ENCODE data around the gene RELB. TPM values are rescaled to one million over a fixed set of nuclear protein-coding genes. Genes with fewer than 3 reads are reported as not detected.

The RELB gene
- total RNA-seq, 1 experiment from 2014 or later = 11.9 TPM

DNA sequence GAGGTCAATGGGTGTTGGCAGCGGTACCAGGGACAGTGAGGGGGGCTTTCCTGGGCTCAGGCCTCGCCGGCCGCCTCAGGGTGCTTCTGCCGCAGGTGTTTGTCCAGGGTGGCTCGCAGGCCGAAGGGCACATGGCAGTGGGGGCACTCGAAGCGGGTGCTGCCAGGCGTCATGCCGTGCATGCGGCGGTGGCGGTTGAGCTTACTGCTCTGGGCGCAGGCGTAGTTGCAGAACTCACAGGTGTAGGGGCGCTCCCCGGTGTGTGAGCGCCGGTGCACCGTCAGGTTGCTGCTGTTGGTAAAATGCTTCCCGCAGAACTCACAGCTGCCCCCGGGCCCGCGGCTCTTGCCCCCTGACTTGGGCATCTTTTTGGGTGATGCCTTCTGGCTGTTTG lies 70.3 kb downstream of the RELB start:
- ChIA-PET CTCF (interaction anchor here (1.1 to 1.2 kb wide), 2 partner anchors 12 to 33 kb away, joined by 3 to 8 read pairs; partner anchors contain the start of gene CLASRP), POLR2A (ENCODE audit: low non-redundant PET) (no interaction called here)
- Histone ChIP-seq H3K4me3 (ENCODE audit: low read depth, low read length, poor library complexity, severe bottlenecking) (no peak overlapping the region), H3K27me3 (replicated peaks; ENCODE audit: insufficient read depth, low read depth, low read length, poor library complexity) (no peaks in the 10 kb centered on the region), H3K9me3 (ENCODE audit: low read depth, low read length, poor library complexity, severe bottlenecking) (no peaks in the 10 kb centered on the region), H3K4me1 (ENCODE audit: insufficient read depth, low read length, poor library complexity, severe bottlenecking) (peaks cover 6% of the 10 kb centered on the region), H3K36me3 (ENCODE audit: insufficient read depth, low read length, poor library complexity, severe bottlenecking) (peaks cover 35% of the 10 kb centered on the region), H3K27ac (ENCODE audit: low read depth, low read length, poor library complexity, severe bottlenecking) (no peak overlapping the region)
- no peak for DNase-seq (ENCODE audit: low spot score)
- BruUV-seq (replicated peaks) = no TSS peak
- TF ChIP-seq CTCF (conservative IDR thresholded peaks at IDR 0.05; ENCODE audit: low read depth, low read length) (no peak), EZH2 (IDR thresholded peaks at IDR 0.05; ENCODE audit: borderline replicate concordance, low read depth, low read length, poor library complexity, severe bottlenecking) (no peak)
- intact Hi-C loops (cut with micrococcal nuclease; ENCODE audit: unreplicated experiment) = no loop called here

- CTCF ChIA-PET = interaction anchor here (1.1 to 1.2 kb wide), 2 partner anchors 13 to 34 kb away, joined by 3 to 8 read pairs; partner anchors contain the start of gene CLASRP
- Histone ChIP-seq H3K36me3 (ENCODE audit: insufficient read depth, low read length, poor library complexity, severe bottlenecking) (peaks cover 30% of the 10 kb centered on the region), H3K27ac (ENCODE audit: low read depth, low read length, poor library complexity, severe bottlenecking) (no peak overlapping the region), H3K4me3 (ENCODE audit: low read depth, low read length, poor library complexity, severe bottlenecking) (no peak overlapping the region), H3K27me3 (replicated peaks; ENCODE audit: insufficient read depth, low read depth, low read length, poor library complexity) (no peaks in the 10 kb centered on the region), H3K4me1 (ENCODE audit: insufficient read depth, low read length, poor library complexity, severe bottlenecking) (peaks cover 6% of the 10 kb centered on the region), H3K9me3 (ENCODE audit: low read depth, low read length, poor library complexity, severe bottlenecking) (no peaks in the 10 kb centered on the region)
- TF ChIP-seq CTCF (conservative IDR thresholded peaks at IDR 0.05; ENCODE audit: low read depth, low read length) (no peak), EZH2 (IDR thresholded peaks at IDR 0.05; ENCODE audit: borderline replicate concordance, low read depth, low read length, poor library complexity, severe bottlenecking) (no peak)
- no TSS peak for BruUV-seq (replicated peaks)
- POLR2A ChIA-PET (ENCODE audit: low non-redundant PET) = interaction anchor here (0.9 kb wide), 1 partner anchor 32 kb away, joined by 5 read pairs; no protein-coding TSS in a partner anchor
- no peak for DNase-seq (ENCODE audit: low spot score)
- intact Hi-C loops (cut with micrococcal nuclease; ENCODE audit: unreplicated experiment) = no loop called here
Measured at GRCh38 chr19:45071969-45072790, 70.9 kb downstream of the RELB start.

GRCh38 chr19:45074744-45075300 lies 73.6 kb downstream of the RELB start:
- Histone ChIP-seq H3K9me3 (ENCODE audit: low read depth, low read length, poor library complexity, severe bottlenecking) (no peaks in the 10 kb centered on the region), H3K4me3 (ENCODE audit: low read depth, low read length, poor library complexity, severe bottlenecking) (no peak overlapping the region), H3K27me3 (replicated peaks; ENCODE audit: insufficient read depth, low read depth, low read length, poor library complexity) (no peaks in the 10 kb centered on the region), H3K36me3 (ENCODE audit: insufficient read depth, low read length, poor library complexity, severe bottlenecking) (peaks cover 9% of the 10 kb centered on the region), H3K27ac (ENCODE audit: low read depth, low read length, poor library complexity, severe bottlenecking) (no peak overlapping the region), H3K4me1 (ENCODE audit: insufficient read depth, low read length, poor library complexity, severe bottlenecking) (peaks cover 11% of the 10 kb centered on the region)
- no peak for DNase-seq (ENCODE audit: low spot score)
- ChIA-PET CTCF (no interaction called here), POLR2A (ENCODE audit: low non-redundant PET) (no interaction called here)
- TF ChIP-seq EZH2 (IDR thresholded peaks at IDR 0.05; ENCODE audit: borderline replicate concordance, low read depth, low read length, poor library complexity, severe bottlenecking) (no peak), CTCF (conservative IDR thresholded peaks at IDR 0.05; ENCODE audit: low read depth, low read length) (no peak)
- TSS peak; percentile 52 for BruUV-seq (replicated peaks)
- intact Hi-C loops (cut with micrococcal nuclease; ENCODE audit: unreplicated experiment) = no loop called here

Data from A673 (cell line).